Epithelial cell of proximal tubule (primary cell): Measurements from ENCODE around the gene FAM171A1. TPM values are rescaled to one million over a fixed set of nuclear protein-coding genes. Genes with fewer than 3 reads are reported as not detected.

Source experiments
- DNase-seq: peaks from one replicate; pipeline ENCODE4 v3.0.0-alpha.2; 2011; ENCODE audit warnings: low read depth
- H3K4me3 ChIP-seq: 2 replicates; pipeline ENCODE4 v1.5.1; 2011; ENCODE audit warnings: low read depth, mild to moderate bottlenecking, low read length
- CTCF ChIP-seq: conservative IDR thresholded peaks from 2 replicates; pipeline ENCODE4 v1.5.1; 2012; ENCODE audit warnings: low read depth, mild to moderate bottlenecking, low read length
- total RNA-seq: library from RNA; depleted of rRNA; stranded (reverse); fragments of >200 nt; gene quantifications from 2 replicates; pipeline ENCODE4 v1.2.3, GENCODE V29; 2015

Gene FAM171A1
- total RNA-seq, 1 donor from 2014 or later = 20.2 TPM

- no peak for TF ChIP-seq CTCF
- no peak overlapping the region for H3K4me3 ChIP-seq
- no peak for DNase-seq
Measured at GRCh38 chr10:15183689-15184481, 187.2 kb downstream of the FAM171A1 start.

GRCh38 chr10:15182540-15183207 is 188.4 kb downstream of the FAM171A1 start:
- no peak overlapping the region for H3K4me3 ChIP-seq

GRCh38 chr10:15181576-15182156 is 189.4 kb downstream of the FAM171A1 start:
- H3K4me3 ChIP-seq = no peak overlapping the region
- DNase-seq = no peak
- TF ChIP-seq CTCF = no peak

More at GRCh38 chr10:15182540-15183207, 188.4 kb downstream of the FAM171A1 start:
- TF ChIP-seq CTCF = no peak
- no peak for DNase-seq

- no peak overlapping the region for H3K4me3 ChIP-seq
- TF ChIP-seq CTCF = no peak
- no peak for DNase-seq
Measured at GRCh38 chr10:15180736-15181135, 190.4 kb downstream of the FAM171A1 start.

GRCh38 chr10:15176269-15176668 is 194.8 kb downstream of the FAM171A1 start:
- no peak overlapping the region for H3K4me3 ChIP-seq
- DNase-seq = no peak
- no peak for TF ChIP-seq CTCF

GRCh38 chr10:15175587-15175986 is 195.5 kb downstream of the FAM171A1 start:
- no peak for TF ChIP-seq CTCF
- no peak for DNase-seq
- no peak overlapping the region for H3K4me3 ChIP-seq
